BLaER1 (cell line): Measurements from ENCODE around the gene SLX4IP.
A peak's percentile ranks its signal among the peaks of the same experiment; 100 is the strongest.

Experiments
- H3K27ac ChIP-seq: shearing (Covaris generic); formaldehyde crosslinking; 2 replicates; pipeline ENCODE4 v1.8.1; 2022
- H3K27me3 ChIP-seq: shearing (Covaris generic); formaldehyde crosslinking; 2 replicates; pipeline ENCODE4 v1.8.1; 2022
- H3K36me3 ChIP-seq: shearing (Covaris generic); formaldehyde crosslinking; 2 replicates; pipeline ENCODE4 v1.8.1; 2022
- H3K4me1 ChIP-seq: shearing (Covaris generic); formaldehyde crosslinking; 2 replicates; pipeline ENCODE4 v1.8.1; 2022
- H3K4me2 ChIP-seq: shearing (Covaris generic); formaldehyde crosslinking; 2 replicates; pipeline ENCODE4 v1.8.1; 2022
- H3K4me3 ChIP-seq: shearing (Covaris generic); formaldehyde crosslinking; 2 replicates; pipeline ENCODE4 v1.8.1; 2022
- H3K9ac ChIP-seq: shearing (Covaris generic); formaldehyde crosslinking; 2 replicates; pipeline ENCODE4 v1.8.1; 2022
- H3K9me3 ChIP-seq: shearing (Covaris generic); formaldehyde crosslinking; 2 replicates; pipeline ENCODE4 v1.8.1; 2022
- H4K20me1 ChIP-seq: shearing (Covaris generic); formaldehyde crosslinking; 2 replicates; pipeline ENCODE4 v1.8.1; 2022
- Cebpa-rat ChIP-seq: shearing (Covaris generic); IDR thresholded peaks from 2 replicates; pipeline ENCODE4 v1.8.1; 2022

Gene SLX4IP

GRCh38 chr20:10631126-10631525, 196.0 kb downstream of the SLX4IP start:
- no peak for TF ChIP-seq Cebpa-rat
- Histone ChIP-seq H3K36me3 (no peaks in the 10 kb centered on the region), H3K9ac (no peak overlapping the region), H3K4me1 (peaks cover 42% of the 10 kb centered on the region), H3K4me2 (no peak overlapping the region), H3K4me3 (no peak overlapping the region), H4K20me1 (no peaks in the 10 kb centered on the region), H3K27ac (no peak overlapping the region), H3K9me3 (no peaks in the 10 kb centered on the region), H3K27me3 (no peaks in the 10 kb centered on the region)

GRCh38 chr20:10632721-10633509, 197.8 kb downstream of the SLX4IP start:
- peaks cover 43% of the 10 kb centered on the region for H3K4me1 ChIP-seq

GRCh38 chr20:10633718-10634117, 198.6 kb downstream of the SLX4IP start:
- Histone ChIP-seq H3K27me3 (no peaks in the 10 kb centered on the region), H3K4me2 (peak overlapping the region; percentile 94), H4K20me1 (no peaks in the 10 kb centered on the region), H3K36me3 (no peaks in the 10 kb centered on the region), H3K9ac (no peak overlapping the region), H3K4me1 (peaks cover 37% of the 10 kb centered on the region), H3K27ac (no peak overlapping the region), H3K9me3 (no peaks in the 10 kb centered on the region), H3K4me3 (no peak overlapping the region)
- TF ChIP-seq Cebpa-rat, result no peak

More at GRCh38 chr20:10632721-10633509, 197.8 kb downstream of the SLX4IP start:
- Histone ChIP-seq H3K36me3 (no peaks in the 10 kb centered on the region), H3K9me3 (no peaks in the 10 kb centered on the region), H3K4me3 (no peak overlapping the region), H4K20me1 (no peaks in the 10 kb centered on the region), H3K27ac (no peak overlapping the region), H3K27me3 (no peaks in the 10 kb centered on the region), H3K9ac (no peak overlapping the region), H3K4me2 (peak overlapping the region; percentile 94)
- no peak for TF ChIP-seq Cebpa-rat

- Histone ChIP-seq H3K9me3 (no peaks in the 10 kb centered on the region), H3K27me3 (no peaks in the 10 kb centered on the region), H3K4me3 (peak overlapping the region; percentile 40; the same call in 1 of the 2 replicates), H3K27ac (peak overlapping the region; percentile 67), H3K4me2 (peak overlapping the region; percentile 94), H3K36me3 (no peaks in the 10 kb centered on the region), H3K9ac (no peak overlapping the region; the same call in 1 of the 2 replicates), H3K4me1 (peaks cover 36% of the 10 kb centered on the region), H4K20me1 (no peaks in the 10 kb centered on the region)
- no peak for TF ChIP-seq Cebpa-rat
Observed at GRCh38 chr20:10634211-10634610, 199.1 kb downstream of the SLX4IP start.

GRCh38 chr20:10634683-10635411, 199.7 kb downstream of the SLX4IP start:
- Histone ChIP-seq H3K36me3 (no peaks in the 10 kb centered on the region), H3K4me2 (peak overlapping the region; percentile 94), H3K27me3 (no peaks in the 10 kb centered on the region), H3K4me3 (peak overlapping the region; percentile 40; the same call in 1 of the 2 replicates), H3K27ac (peak overlapping the region; percentile 67), H3K9ac (no peak overlapping the region; the same call in 1 of the 2 replicates), H3K9me3 (no peaks in the 10 kb centered on the region), H3K4me1 (peaks cover 36% of the 10 kb centered on the region), H4K20me1 (no peaks in the 10 kb centered on the region)
- no peak for TF ChIP-seq Cebpa-rat

GRCh38 chr20:10635476-10636208, 200.5 kb downstream of the SLX4IP start:
- H3K36me3 ChIP-seq, result no peaks in the 10 kb centered on the region
- peak overlapping the region; percentile 67; the same call in 1 of the 2 replicates for H3K27ac ChIP-seq
- no peak for TF ChIP-seq Cebpa-rat
- no peak overlapping the region for H3K9ac ChIP-seq
- H3K4me2 ChIP-seq, result peak overlapping the region; percentile 94
- H4K20me1 ChIP-seq, result no peaks in the 10 kb centered on the region
- peaks cover 36% of the 10 kb centered on the region for H3K4me1 ChIP-seq
- H3K4me3 ChIP-seq, result no peak overlapping the region
- H3K27me3 ChIP-seq, result no peaks in the 10 kb centered on the region
- H3K9me3 ChIP-seq, result no peaks in the 10 kb centered on the region

- Histone ChIP-seq H3K36me3 (no peaks in the 10 kb centered on the region), H3K9me3 (no peaks in the 10 kb centered on the region), H3K9ac (no peak overlapping the region), H3K4me3 (no peak overlapping the region), H3K4me2 (peak overlapping the region; percentile 94; the same call in 1 of the 2 replicates), H4K20me1 (no peaks in the 10 kb centered on the region), H3K27me3 (no peaks in the 10 kb centered on the region), H3K4me1 (peaks cover 36% of the 10 kb centered on the region), H3K27ac (no peak overlapping the region)
- no peak for TF ChIP-seq Cebpa-rat
Observed at GRCh38 chr20:10636326-10636818, 201.3 kb downstream of the SLX4IP start.

- Histone ChIP-seq H3K27ac (no peak overlapping the region), H3K9me3 (no peaks in the 10 kb centered on the region), H4K20me1 (no peaks in the 10 kb centered on the region), H3K9ac (no peak overlapping the region), H3K27me3 (no peaks in the 10 kb centered on the region), H3K4me1 (peaks cover 36% of the 10 kb centered on the region), H3K4me2 (no peak overlapping the region), H3K4me3 (no peak overlapping the region), H3K36me3 (no peaks in the 10 kb centered on the region)
- TF ChIP-seq Cebpa-rat, result no peak
Observed at GRCh38 chr20:10637031-10637559, 202.0 kb downstream of the SLX4IP start.

GRCh38 chr20:10637563-10637962, 202.5 kb downstream of the SLX4IP start:
- Histone ChIP-seq H3K4me3 (no peak overlapping the region), H3K9ac (no peak overlapping the region), H3K27me3 (no peaks in the 10 kb centered on the region), H3K4me2 (no peak overlapping the region), H3K4me1 (peaks cover 37% of the 10 kb centered on the region), H3K36me3 (no peaks in the 10 kb centered on the region), H4K20me1 (no peaks in the 10 kb centered on the region), H3K27ac (no peak overlapping the region), H3K9me3 (no peaks in the 10 kb centered on the region)
- no peak for TF ChIP-seq Cebpa-rat
